ENCODE results near the gene LMNTD1.
"Not testable (repeated sequence)": the region's sequence is repeated elsewhere in the genome, so short reads cannot be mapped to it uniquely, and the experiment has no call there.

Gene LMNTD1

DNA sequence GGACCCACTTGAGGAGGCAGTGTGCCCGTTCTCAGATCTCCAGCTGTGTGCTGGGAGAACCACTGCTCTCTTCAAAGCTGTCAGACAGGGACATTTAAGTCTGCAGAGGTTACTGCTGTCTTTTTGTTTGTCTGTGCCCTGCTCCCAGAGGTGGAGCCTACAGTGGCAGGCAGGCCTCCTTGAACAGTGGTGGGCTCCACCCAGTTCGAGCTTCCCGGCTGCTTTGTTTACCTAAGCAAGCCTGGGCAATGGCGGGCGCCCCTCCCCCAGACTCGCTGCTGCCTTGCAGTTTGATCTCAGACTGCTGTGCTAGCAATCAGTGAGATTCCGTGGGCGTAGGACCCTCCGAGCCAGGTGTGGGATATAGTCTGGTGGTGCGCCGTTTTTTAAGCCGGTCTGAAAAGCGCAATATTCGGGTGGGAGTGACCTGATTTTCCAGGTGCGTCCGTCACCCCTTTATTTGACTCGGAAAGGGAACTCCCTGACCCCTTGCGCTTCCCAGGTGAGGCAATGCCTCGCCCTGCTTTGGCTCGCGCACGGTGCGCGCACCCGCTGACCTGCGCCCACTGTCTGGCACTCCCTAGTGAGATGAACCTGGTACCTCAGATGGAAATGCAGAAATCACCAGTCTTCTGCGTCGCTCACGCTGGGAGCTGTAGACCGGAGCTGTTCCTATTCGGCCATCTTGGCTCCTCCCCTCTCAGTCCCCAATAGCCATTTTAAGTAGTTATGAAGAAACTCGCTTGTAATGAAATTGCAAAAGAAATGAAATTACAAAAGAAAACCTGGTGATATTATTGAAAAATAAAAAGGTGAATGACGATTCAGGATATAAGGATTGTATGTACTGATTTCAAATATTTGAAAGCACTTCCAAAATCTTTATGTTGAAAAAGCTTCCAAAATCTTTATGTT is 63.9 kb downstream of the LMNTD1 start:
- not testable (repeated sequence) for DNase-seq

DNA sequence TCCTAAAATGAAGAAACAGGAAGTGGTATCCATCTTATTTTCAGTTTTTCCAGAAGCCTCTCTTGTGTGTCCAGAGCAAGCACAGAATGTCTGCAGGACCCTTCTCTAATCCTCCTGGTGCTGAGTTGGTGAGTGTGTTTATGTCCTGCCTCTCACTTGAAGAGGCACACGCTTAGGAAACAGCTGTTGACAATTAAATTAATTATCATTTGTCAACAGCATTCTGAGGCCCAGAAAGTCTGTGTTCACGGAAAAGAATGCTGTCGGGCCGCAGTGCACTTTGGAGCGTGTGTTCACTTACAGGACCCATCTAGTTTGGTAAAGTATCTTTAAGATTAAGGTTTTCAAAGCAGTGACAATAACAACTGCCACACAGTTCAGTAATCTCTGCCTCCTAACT is 70.5 kb downstream of the LMNTD1 start:
- DNase-seq = no peak

DNA sequence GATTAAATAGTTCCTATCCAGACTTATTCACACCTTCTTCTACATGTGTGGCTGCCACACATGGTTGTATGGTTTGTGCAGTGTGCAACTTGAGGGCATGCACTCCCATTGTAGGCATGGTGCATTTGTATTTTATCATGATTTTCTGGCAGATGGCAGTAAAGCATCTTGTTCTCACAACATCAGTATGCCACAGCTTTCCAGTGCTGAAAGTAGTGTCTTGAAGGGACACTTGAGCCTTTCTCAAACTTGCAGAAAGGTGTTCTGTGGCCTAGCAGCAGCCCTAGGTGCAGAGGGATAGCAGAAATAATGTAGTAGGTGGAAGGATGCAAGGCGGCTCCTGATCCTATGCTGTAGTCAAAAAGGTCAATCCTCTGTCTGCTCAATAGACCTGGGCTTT is 72.9 kb downstream of the LMNTD1 start:
- no peak for DNase-seq

DNA sequence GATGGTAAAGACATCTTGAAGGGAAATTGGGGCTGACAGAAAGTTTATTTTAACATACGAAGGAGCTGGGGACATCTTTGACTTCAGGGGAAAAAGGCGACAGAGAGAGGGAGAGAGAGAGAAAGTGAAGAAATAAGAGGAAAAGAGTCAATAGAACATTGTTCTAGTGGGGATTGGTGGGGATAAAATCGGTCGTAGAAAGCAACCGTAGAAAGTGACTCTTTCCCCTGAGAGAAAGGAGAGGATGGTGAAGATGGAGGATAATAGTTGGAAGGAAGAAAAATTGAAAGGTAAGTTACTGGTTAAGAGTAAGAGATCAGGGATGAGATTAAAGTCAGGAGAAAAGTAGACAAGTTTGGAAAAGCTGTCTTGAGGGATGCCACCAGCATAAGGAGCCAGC is 75.9 kb downstream of the LMNTD1 start:
- no peak for DNase-seq

DNA sequence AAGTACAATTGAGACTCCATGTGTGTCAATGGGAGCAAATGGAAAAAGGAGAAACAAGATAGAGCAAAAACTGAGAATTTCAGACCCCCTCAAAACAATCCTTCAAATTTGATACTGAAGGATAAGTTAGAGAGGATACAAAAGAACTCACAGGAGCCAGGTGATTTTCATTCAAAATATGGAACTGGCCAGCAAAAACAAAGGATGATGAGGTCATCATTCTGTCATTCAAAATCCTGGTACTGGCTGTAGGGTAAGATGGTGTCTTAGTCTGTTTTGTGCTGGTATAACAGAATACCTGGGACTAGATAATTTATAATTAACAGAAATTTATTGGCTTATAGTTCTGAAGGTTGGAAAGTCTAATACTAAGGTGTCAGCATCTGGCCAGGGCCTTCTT is 80.6 kb downstream of the LMNTD1 start:
- DNase-seq = no peak

GRCh38 chr12:25469861-25470260 is 83.2 kb downstream of the LMNTD1 start:
- DNase-seq = no peak

DNA sequence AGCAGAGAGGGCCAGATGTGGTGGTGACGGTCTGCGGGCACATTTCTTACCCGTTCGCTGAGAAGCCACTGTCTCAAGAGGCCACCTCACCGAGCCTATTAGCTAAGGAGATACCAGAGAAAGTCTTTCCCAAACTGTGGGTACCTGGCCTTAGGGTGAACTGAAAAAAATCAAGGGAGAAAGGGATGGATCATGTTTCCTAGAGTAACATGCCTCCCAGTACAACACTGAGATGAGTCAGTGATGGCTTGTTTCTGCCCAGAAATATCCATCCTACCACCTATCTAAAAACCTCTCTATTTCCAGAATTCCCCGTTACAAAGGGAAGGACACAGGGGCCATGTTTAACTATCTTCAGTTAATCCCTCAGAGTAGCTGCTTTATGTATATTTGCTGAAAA is 83.7 kb downstream of the LMNTD1 start:
- no peak for DNase-seq

DNA sequence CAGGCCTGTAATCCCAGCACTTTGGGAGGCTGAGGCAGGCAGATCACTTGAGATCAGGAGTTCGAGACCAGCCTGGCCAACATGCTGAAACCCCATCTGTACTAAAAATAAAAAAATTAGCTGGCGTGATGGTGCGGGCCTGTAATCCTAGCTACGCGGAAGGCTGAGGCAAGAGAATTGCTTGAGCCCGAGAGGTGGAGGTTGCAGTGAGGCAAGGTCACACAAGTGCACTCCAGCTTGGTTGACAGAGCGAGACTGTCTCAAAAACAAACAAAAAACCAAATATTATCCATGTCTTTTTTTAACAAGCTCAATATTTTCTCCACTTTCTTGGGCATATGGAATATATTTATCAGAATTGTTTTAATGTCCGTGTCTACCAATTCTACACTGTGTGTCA is 89.6 kb downstream of the LMNTD1 start:
- DNase-seq = no peak

GRCh38 chr12:25463005-25463404 is 90.1 kb downstream of the LMNTD1 start:
- DNase-seq = no peak

DNA sequence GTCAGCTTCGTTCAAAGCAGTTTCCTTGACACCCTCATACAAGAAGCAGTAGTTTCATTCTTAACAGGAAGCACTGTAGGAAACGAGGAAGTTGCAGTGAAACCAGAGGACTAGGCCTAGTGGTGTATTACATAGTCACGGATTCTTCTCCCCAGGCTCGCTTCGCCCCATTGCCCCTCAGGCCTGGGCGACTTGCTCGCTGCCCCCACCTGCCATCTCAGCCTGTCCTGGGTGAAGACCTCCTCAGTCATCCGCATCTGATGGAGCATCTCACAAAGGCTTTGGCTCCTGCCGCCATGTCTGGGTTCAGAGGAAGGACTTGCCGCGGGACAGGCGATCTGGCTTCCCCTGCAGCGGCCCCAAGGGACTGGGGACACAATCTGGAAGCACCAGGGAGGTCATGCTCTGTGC is 93.5 kb downstream of the LMNTD1 start:
- DNase-seq = peak; percentile 42 to 53

DNA sequence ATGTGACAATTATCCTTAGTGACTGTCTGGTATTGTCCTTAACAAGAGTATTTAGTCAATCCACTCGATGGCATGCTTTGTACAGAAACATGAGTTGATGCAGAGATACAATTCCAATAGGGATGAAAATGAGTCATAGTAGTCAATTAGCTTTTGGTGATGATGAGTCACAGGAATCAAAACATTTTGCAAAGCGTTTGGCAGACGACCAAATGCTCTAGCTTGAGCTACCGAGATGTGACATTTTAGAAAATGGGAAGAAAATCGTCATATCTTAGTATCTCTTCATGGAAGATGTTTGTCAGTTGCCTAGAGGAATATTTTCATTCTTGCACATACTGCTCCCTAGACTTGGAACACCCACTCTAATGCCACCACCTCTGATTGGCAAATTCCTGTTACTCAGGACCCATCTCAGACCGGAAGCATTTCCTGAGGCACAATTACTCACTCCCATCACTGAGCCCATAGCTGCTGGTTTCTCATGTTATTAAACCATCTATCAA is 95.0 kb downstream of the LMNTD1 start:
- no peak for DNase-seq

DNA sequence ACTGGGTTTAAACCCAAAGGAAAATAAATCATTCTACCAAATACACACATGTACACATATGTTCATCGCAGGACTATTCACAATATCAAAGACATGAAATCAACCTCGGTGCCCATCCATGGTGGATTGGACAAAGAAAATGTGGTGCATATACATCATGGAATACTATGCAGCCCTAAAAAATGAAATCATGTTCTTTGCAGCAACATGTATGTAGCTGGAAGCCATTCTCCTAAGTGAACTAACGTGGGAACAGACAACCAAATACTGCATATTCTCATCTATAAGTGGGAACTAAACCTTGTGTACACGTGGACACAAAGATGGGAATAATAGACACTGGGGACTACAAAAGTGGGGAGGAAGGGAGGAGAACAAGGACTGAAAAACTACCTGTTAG is 96.6 kb downstream of the LMNTD1 start:
- DNase-seq = no peak

GRCh38 chr12:25455696-25456095 is 97.4 kb downstream of the LMNTD1 start:
- no peak for DNase-seq

GRCh38 chr12:25449007-25449406 is 104.1 kb downstream of the LMNTD1 start:
- DNase-seq = no peak

DNA sequence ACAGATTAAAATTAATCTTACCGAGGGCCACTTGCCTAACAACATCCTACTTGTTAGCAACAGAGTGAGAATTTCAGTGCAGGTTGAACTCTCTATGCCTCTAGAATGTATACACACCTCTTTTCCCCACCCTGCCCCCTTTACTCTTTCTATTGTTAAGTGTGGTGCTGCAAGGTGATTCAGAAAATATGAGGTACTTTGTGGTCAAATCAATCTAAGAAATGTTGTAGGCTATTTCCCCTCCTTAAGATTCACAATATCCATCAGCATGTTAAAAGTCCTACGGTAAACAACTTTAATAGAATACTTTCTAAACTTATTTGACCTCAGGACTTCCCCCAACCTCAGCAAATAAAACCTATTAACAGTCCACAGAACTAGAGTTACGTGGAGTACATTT is 106.0 kb downstream of the LMNTD1 start:
- DNase-seq = no peak

DNA sequence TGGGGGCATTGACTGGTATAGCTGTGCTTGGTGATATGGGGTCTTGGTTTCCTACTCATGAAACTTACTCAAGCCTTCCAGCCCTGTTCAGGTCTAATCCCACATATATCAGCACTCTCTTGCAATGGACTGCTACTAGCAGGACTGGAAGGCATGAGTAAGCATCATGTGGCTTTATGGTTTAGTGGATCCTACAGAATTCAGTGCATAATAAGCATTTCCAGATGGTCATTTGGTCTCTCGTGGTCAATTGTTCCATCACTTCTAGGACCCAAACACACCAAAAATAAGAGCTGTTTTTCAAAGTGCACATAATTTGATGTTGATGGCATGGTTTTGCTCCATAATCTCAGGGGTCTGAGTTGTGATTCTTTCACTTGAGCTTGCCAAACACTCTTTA is 114.4 kb downstream of the LMNTD1 start:
- no peak for DNase-seq

GRCh38 chr12:25436206-25437030 is 116.7 kb downstream of the LMNTD1 start:
- DNase-seq = peak; percentile 52 to 79

- DNase-seq = no peak
Observed at GRCh38 chr12:25435431-25435830, 117.7 kb downstream of the LMNTD1 start.

DNA sequence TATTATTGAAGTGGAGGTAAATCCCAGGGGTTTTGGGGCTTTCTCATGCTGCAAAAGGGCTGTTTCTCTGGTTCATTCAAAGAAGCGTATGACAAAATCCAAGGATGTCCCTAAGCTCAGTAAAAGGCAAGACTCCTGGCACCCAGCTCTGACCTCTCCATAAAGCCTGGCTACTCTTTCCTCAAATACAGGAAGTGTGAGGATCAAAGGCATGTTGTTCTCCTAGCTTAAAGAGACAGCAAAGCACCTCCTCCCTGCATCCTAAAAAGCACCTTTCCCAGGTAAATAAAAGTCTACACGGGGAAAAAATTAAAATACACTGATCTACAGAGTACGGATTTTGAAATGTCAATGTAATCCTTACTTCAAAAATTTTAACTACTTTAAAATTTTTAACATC is 118.6 kb downstream of the LMNTD1 start:
- DNase-seq = no peak

GRCh38 chr12:25433581-25434325 is 119.3 kb downstream of the LMNTD1 start:
- DNase-seq = no peak

- DNase-seq = no peak
Observed at GRCh38 chr12:25433024-25433423, 120.1 kb downstream of the LMNTD1 start.

GRCh38 chr12:25427337-25428249 is 125.5 kb downstream of the LMNTD1 start:
- no peak for DNase-seq
